ENCODE results near the gene CA5B. TPM values are rescaled to one million over a fixed set of nuclear protein-coding genes. Genes with fewer than 3 reads are reported as not detected.
"Not testable (repeated sequence)": the region's sequence is repeated elsewhere in the genome, so short reads cannot be mapped to it uniquely, and the experiment has no call there.

Gene CA5B
- total and polyA plus RNA-seq, 4 donors = 3.0 to 46.4 (median 19.7) TPM

DNA sequence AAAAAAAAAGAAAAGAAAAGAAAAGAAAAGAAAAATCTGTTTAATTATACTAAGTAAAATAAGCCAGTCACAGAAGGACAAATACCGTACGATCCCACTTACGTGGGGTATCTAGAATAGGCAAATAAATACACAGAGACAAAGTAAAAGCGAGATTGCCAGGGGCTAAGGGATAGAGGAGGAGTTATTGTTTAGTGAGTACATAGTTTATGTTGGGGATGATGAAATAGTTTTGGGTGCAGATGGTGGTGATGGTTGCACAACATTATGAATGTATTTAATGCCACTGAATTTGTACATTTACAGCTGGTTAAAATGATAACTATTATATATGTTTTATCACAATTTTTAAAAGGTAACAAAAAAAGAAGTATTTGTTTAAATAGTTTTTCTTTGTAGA, 7.1 kb downstream of the CA5B start:
- 95 to 96% methylated on average over 4 of the region's 4 CpGs for WGBS, 2 donors
- no peak for ATAC-seq (ENCODE audit: low FRiP score)
- intact Hi-C loops (cut with DNase I) = no loop called here

DNA sequence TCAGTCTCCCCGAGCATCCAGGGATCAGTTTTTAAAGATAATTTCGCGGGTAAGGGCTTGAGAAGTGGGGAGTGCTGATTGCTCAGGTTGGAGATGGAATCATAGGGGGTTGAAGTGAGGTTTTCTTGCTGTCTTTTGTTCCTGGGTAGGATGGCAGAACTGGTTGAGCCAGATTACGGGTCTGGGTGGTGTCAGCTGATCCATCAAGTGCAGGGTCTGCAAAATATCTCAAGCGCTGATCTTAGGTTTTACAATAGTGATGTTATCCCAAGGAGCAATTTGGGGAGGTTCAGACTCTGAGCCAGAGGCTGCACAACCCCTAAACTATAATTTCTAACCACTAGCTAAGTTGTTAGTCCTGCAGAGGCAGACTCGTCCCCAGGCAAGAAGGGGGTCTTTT, 8.6 kb downstream of the CA5B start:
- WGBS, 2 donors = 92 to 93% methylated on average over 6 of the region's 6 CpGs
- H3K27me3 ChIP-seq (ENCODE audit: control insufficient read depth in 1 of 2, insufficient read depth in 2 of 2, low read length in 1 of 2); H3K27ac ChIP-seq (ENCODE audit: low read depth in 1 of 2, low read length in 2 of 2); H3K4me3 ChIP-seq (ENCODE audit: low read length in 2 of 2); DNase-seq; ATAC-seq (ENCODE audit: low FRiP score); H3K9me3 ChIP-seq (ENCODE audit: control insufficient read depth, low read length); H3K36me3 ChIP-seq (ENCODE audit: control insufficient read depth in 1 of 2, insufficient read depth in 2 of 2, low read length in 1 of 2); H3K4me1 ChIP-seq (ENCODE audit: control insufficient read depth in 1 of 2, insufficient read depth in 2 of 2, low read length in 2 of 2); intact Hi-C loops (cut with DNase I): not testable (repeated sequence)

More for the DNA sequence above, 7.1 kb downstream of the CA5B start:
- DNase-seq = no peak
- no peaks in the 10 kb centered on the region for H3K9me3 ChIP-seq (ENCODE audit: control insufficient read depth, low read length)
- H3K36me3 ChIP-seq (ENCODE audit: control insufficient read depth in 1 of 2, insufficient read depth in 2 of 2, low read length in 1 of 2) = no peaks in the 10 kb centered on the region
- H3K27me3 ChIP-seq (ENCODE audit: control insufficient read depth in 1 of 2, insufficient read depth in 2 of 2, low read length in 1 of 2) = no peaks in the 10 kb centered on the region
- H3K27ac ChIP-seq (ENCODE audit: low read depth in 1 of 2, low read length in 2 of 2) = no peak overlapping the region
- H3K4me1 ChIP-seq (ENCODE audit: control insufficient read depth in 1 of 2, insufficient read depth in 2 of 2, low read length in 2 of 2) = peaks cover 0 to 2% of the 10 kb centered on the region in 2 donors
- no peak overlapping the region for H3K4me3 ChIP-seq (ENCODE audit: low read length in 2 of 2)

- intact Hi-C loops (cut with DNase I) = no loop called here
- H3K27ac ChIP-seq (ENCODE audit: low read depth in 1 of 2, low read length in 2 of 2) = no peak overlapping the region
- H3K4me3 ChIP-seq (ENCODE audit: low read length in 2 of 2) = no peak overlapping the region
- H3K9me3 ChIP-seq (ENCODE audit: control insufficient read depth, low read length) = no peaks in the 10 kb centered on the region
- DNase-seq = no peak
- peaks cover 2 to 3% of the 10 kb centered on the region in 2 donors for H3K4me1 ChIP-seq (ENCODE audit: control insufficient read depth in 1 of 2, insufficient read depth in 2 of 2, low read length in 2 of 2)
- WGBS, 2 donors = 90 to 93% methylated on average over 13 of the region's 13 CpGs
- H3K36me3 ChIP-seq (ENCODE audit: control insufficient read depth in 1 of 2, insufficient read depth in 2 of 2, low read length in 1 of 2) = no peaks in the 10 kb centered on the region
- no peaks in the 10 kb centered on the region for H3K27me3 ChIP-seq (ENCODE audit: control insufficient read depth in 1 of 2, insufficient read depth in 2 of 2, low read length in 1 of 2)
- no peak for ATAC-seq (ENCODE audit: low FRiP score)
These were observed 9.6 kb downstream of the CA5B start for GRCh38 chrX:15747626-15748173.

GRCh38 chrX:15748841-15749240, 10.8 kb downstream of the CA5B start:
- ATAC-seq (ENCODE audit: low FRiP score) (no peak), DNase-seq (no peak)
- Histone ChIP-seq H3K9me3 (ENCODE audit: control insufficient read depth, low read length) (no peaks in the 10 kb centered on the region), H3K27me3 (ENCODE audit: control insufficient read depth in 1 of 2, insufficient read depth in 2 of 2, low read length in 1 of 2) (no peaks in the 10 kb centered on the region), H3K4me3 (ENCODE audit: low read length in 2 of 2) (no peak overlapping the region), H3K4me1 (ENCODE audit: control insufficient read depth in 1 of 2, insufficient read depth in 2 of 2, low read length in 2 of 2) (peaks cover 2 to 3% of the 10 kb centered on the region in 2 donors), H3K27ac (ENCODE audit: low read depth in 1 of 2, low read length in 2 of 2) (peak overlapping the region in 1 of 2 donors; percentile 59), H3K36me3 (ENCODE audit: control insufficient read depth in 1 of 2, insufficient read depth in 2 of 2, low read length in 1 of 2) (no peaks in the 10 kb centered on the region)
- intact Hi-C loops (cut with DNase I) = no loop called here
- 88 to 97% methylated on average over 3 of the region's 3 CpGs for WGBS, 2 donors

GRCh38 chrX:15749642-15750610, 11.9 kb downstream of the CA5B start:
- intact Hi-C loops (cut with DNase I) = no loop called here
- Histone ChIP-seq H3K9me3 (ENCODE audit: control insufficient read depth, low read length) (no peaks in the 10 kb centered on the region), H3K36me3 (ENCODE audit: control insufficient read depth in 1 of 2, insufficient read depth in 2 of 2, low read length in 1 of 2) (no peaks in the 10 kb centered on the region), H3K4me3 (ENCODE audit: low read length in 2 of 2) (no peak overlapping the region), H3K27me3 (ENCODE audit: control insufficient read depth in 1 of 2, insufficient read depth in 2 of 2, low read length in 1 of 2) (no peaks in the 10 kb centered on the region), H3K27ac (ENCODE audit: low read depth in 1 of 2, low read length in 2 of 2) (peak overlapping the region; percentile 54 to 98), H3K4me1 (ENCODE audit: control insufficient read depth in 1 of 2, insufficient read depth in 2 of 2, low read length in 2 of 2) (peaks cover 0 to 3% of the 10 kb centered on the region in 2 donors)
- WGBS, 2 donors = 5 to 41% methylated on average over 7 of the region's 7 CpGs
- ATAC-seq (ENCODE audit: low FRiP score) = peak; percentile 55
- DNase-seq = peak in 1 of 2 donors; percentile 58

DNA sequence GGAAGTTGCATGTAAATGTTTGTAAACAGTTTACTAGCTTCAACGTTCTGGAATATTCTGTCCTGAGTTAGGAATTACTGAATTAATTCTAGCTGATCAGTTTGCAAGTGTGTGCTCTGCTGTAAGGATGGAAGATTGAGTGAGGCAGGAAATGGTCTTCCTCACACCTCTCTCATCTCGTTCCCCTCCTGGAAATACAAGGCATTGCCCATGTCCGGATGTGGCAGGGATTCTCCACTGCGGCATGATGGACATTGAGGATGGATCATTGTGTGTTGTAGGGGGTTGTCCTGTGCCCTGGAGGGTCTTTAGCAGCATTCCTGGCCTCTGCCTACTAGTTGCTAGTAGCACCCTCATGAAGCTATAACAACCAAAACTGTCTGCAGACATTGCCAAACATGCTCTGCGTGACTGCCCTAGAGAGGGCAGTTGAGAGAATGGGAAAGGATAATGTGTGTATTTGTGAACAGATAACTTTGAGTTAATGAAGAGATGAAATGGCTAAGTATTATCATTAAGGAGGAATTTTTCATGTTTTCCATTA, 12.6 kb downstream of the CA5B start:
- WGBS, 2 donors = 18 to 61% methylated on average over 5 of the region's 5 CpGs
- Histone ChIP-seq H3K36me3 (ENCODE audit: control insufficient read depth in 1 of 2, insufficient read depth in 2 of 2, low read length in 1 of 2) (no peaks in the 10 kb centered on the region), H3K4me1 (ENCODE audit: control insufficient read depth in 1 of 2, insufficient read depth in 2 of 2, low read length in 2 of 2) (peaks cover 0 to 3% of the 10 kb centered on the region in 2 donors), H3K4me3 (ENCODE audit: low read length in 2 of 2) (no peak overlapping the region), H3K27ac (ENCODE audit: low read depth in 1 of 2, low read length in 2 of 2) (peak overlapping the region; percentile 23 to 94), H3K27me3 (ENCODE audit: control insufficient read depth in 1 of 2, insufficient read depth in 2 of 2, low read length in 1 of 2) (no peaks in the 10 kb centered on the region), H3K9me3 (ENCODE audit: control insufficient read depth, low read length) (no peaks in the 10 kb centered on the region)
- intact Hi-C loops (cut with DNase I) = no loop called here
- DNase-seq = no peak
- ATAC-seq (ENCODE audit: low FRiP score) = peak; percentile 56

DNA sequence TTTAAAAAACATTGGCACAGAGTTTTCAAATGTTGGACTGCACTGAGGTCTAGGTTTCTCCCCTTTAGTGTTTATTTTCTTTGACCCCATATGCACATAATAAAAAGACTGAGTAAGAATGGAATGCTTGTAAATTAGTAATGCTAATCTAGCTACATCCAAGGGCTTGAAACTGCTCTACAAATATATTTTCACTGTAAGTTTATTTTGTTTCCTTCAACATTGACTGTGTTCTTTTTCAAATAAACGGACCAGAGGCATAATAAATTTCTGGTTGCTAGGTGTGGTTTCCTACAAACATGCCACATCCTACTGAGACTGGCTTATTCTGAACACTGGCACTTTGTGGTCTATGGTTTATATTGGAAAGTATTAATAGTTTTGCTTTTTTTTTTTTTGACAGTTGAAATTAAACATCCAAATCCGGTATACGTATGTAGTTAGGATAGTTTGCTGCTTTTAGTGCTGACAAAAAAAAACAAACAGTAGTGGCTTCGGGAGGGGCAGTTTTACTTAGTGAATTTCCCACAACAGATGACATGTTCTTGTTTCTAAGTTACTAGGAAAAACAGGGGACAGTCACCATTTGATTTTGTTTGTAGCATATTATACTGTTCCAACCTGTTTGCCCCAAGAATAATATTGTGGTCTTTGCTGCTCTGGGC, 13.2 kb downstream of the CA5B start:
- peak overlapping the region; percentile 81 to 82 for H3K27ac ChIP-seq (ENCODE audit: low read depth in 1 of 2, low read length in 2 of 2)
- intact Hi-C loops (cut with DNase I) = no loop called here
- H3K36me3 ChIP-seq (ENCODE audit: control insufficient read depth in 1 of 2, insufficient read depth in 2 of 2, low read length in 1 of 2) = no peaks in the 10 kb centered on the region
- peak; percentile 83 for ATAC-seq (ENCODE audit: low FRiP score)
- no peak overlapping the region for H3K4me3 ChIP-seq (ENCODE audit: low read length in 2 of 2)
- DNase-seq = no peak
- H3K27me3 ChIP-seq (ENCODE audit: control insufficient read depth in 1 of 2, insufficient read depth in 2 of 2, low read length in 1 of 2) = no peaks in the 10 kb centered on the region
- 1 to 19% methylated on average over 4 of the region's 4 CpGs for WGBS, 2 donors
- no peaks in the 10 kb centered on the region for H3K9me3 ChIP-seq (ENCODE audit: control insufficient read depth, low read length)
- H3K4me1 ChIP-seq (ENCODE audit: control insufficient read depth in 1 of 2, insufficient read depth in 2 of 2, low read length in 2 of 2) = peaks cover 0 to 3% of the 10 kb centered on the region in 2 donors

DNA sequence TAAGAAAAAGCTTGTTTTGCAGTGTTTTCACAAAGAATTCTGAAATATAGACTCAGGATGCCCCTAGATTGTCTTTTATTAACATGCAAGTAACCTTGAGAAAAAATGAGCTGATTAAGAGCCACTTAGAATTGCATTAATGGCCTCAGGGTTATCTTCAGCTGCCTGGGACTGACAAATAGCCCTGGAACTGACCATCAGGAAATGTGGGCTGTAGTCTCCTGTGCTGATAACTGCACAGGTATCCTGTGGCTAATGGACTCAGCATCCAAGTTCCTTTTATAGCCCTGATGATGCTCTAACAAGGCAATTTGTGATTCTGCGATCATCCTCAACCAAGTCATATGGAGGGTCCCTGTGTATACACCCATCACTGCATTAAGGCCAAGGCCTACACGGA, 17.0 kb downstream of the CA5B start:
- no peak overlapping the region for H3K4me3 ChIP-seq (ENCODE audit: low read length in 2 of 2)
- H3K27ac ChIP-seq (ENCODE audit: low read depth in 1 of 2, low read length in 2 of 2) = no peak overlapping the region
- no peaks in the 10 kb centered on the region for H3K36me3 ChIP-seq (ENCODE audit: control insufficient read depth in 1 of 2, insufficient read depth in 2 of 2, low read length in 1 of 2)
- 94 to 96% methylated on average over 2 of the region's 2 CpGs for WGBS, 2 donors
- no peak for DNase-seq
- intact Hi-C loops (cut with DNase I) = no loop called here
- no peaks in the 10 kb centered on the region for H3K9me3 ChIP-seq (ENCODE audit: control insufficient read depth, low read length)
- ATAC-seq (ENCODE audit: low FRiP score) = no peak
- H3K27me3 ChIP-seq (ENCODE audit: control insufficient read depth in 1 of 2, insufficient read depth in 2 of 2, low read length in 1 of 2) = no peaks in the 10 kb centered on the region
- H3K4me1 ChIP-seq (ENCODE audit: control insufficient read depth in 1 of 2, insufficient read depth in 2 of 2, low read length in 2 of 2) = peaks cover 0 to 3% of the 10 kb centered on the region in 2 donors

All from aorta (tissue), 5 donors.